Gastrocnemius medialis (tissue), 4 donors: ENCODE results near the gene HOMER2. TPM values are rescaled to one million over a fixed set of nuclear protein-coding genes. Genes with fewer than 3 reads are reported as not detected.
"Not testable (repeated sequence)": the region's sequence is repeated elsewhere in the genome, so short reads cannot be mapped to it uniquely, and the experiment has no call there.

Source experiments
- ATAC-seq, 2 donors: fragments of 150-250 bp; one replicate each; pipeline ENCODE4 v1.9.1; 2016
- DNase-seq, 2 donors: peaks; one replicate each; pipeline ENCODE4 v3.0.0-alpha.2; 2019
- H3K27ac ChIP-seq, 4 donors: fragments of 200-600 bp; sonication (generic); 1 replicate in 1 of 4; 2 replicates in 3 of 4; pipeline ENCODE4 v1.5.1; 2016 to 2018; ENCODE audit warnings: mild to moderate bottlenecking in 2 of 4, moderate library complexity in 1 of 4
- H3K27me3 ChIP-seq, 3 donors: fragments of 200-600 bp; sonication (generic) in 2 of 3; 1 replicate in 1 of 3; 2 replicates in 2 of 3; pipeline versions ENCODE4 v1.5.1 to v1.6.0; 2016 to 2019; ENCODE audit warnings: mild to moderate bottlenecking in 1 of 3, moderate library complexity in 1 of 3
- H3K36me3 ChIP-seq, 2 donors: fragments of 200-600 bp; sonication (generic) in 1 of 2; one replicate each; pipeline ENCODE4 v1.5.1; 2017 to 2018
- H3K4me1 ChIP-seq, 2 donors: fragments of 200-600 bp; sonication (generic) in 1 of 2; one replicate each; pipeline ENCODE4 v1.5.1; 2016 to 2017; ENCODE audit warnings: mild to moderate bottlenecking in 2 of 2
- H3K4me3 ChIP-seq, 4 donors: fragments of 200-600 bp; sonication (generic) in 3 of 4; 1 replicate in 1 of 4; 2 replicates in 3 of 4; pipeline ENCODE4 v1.5.1; 2016 to 2019; ENCODE audit warnings: mild to moderate bottlenecking in 2 of 4
- H3K9me3 ChIP-seq, 3 donors: fragments of 200-600 bp; sonication (generic) in 2 of 3; 1 replicate in 1 of 3; 2 replicates in 2 of 3; pipeline ENCODE4 v1.5.1; 2016 to 2019
- POLR2A ChIP-seq, 2 donors: fragments of 450-650 bp; IDR thresholded peaks; one replicate each; pipeline ENCODE4 v1.6.1; 2017; ENCODE audit warnings: antibody characterized with exemption in 2 of 2, mild to moderate bottlenecking in 2 of 2, moderate library complexity in 2 of 2
- in situ Hi-C, 4 donors: fragments of 200-750 bp; cut with MboI; loops; one replicate each; pipeline versions ENCODE4 v1.15.0 to v1.8.0; 2017; ENCODE audit warnings: low sequenced_read_pairs in 4 of 4
- intact Hi-C: fragments of 100-400 bp; cut with DNase I; formaldehyde crosslinking; loops from one replicate; pipeline ENCODE4 v1.15.1; 2023; ENCODE audit warnings: low total_unique reads
- total RNA-seq, 4 donors: library from RNA; depleted of rRNA; stranded (reverse); fragments of >200 nt; gene quantifications; one replicate each; pipeline versions ENCODE4 v1.1.0 to v1.2.3, GENCODE V29; 2016
- TF ChIP-seq, protein P1 (sequence below), 5 experiments: fragments of 450-650 bp in 3 of 5; fragments of 200-600 bp in 2 of 5; sonication (generic) in 2 of 5; IDR thresholded peaks in 4 of 5; conservative IDR thresholded peaks in 1 of 5; 1 replicate in 4 of 5; 2 replicates in 1 of 5; pipeline ENCODE4 v1.5.1; 2016 to 2019; ENCODE audit warnings: antibody characterized with exemption in 5 of 5, mild to moderate bottlenecking in 3 of 5, moderate library complexity in 3 of 5

HOMER2 gene
- total RNA-seq, 4 donors from 2014 or later, result 51.6 to 132 (median 94.5) TPM

DNA sequence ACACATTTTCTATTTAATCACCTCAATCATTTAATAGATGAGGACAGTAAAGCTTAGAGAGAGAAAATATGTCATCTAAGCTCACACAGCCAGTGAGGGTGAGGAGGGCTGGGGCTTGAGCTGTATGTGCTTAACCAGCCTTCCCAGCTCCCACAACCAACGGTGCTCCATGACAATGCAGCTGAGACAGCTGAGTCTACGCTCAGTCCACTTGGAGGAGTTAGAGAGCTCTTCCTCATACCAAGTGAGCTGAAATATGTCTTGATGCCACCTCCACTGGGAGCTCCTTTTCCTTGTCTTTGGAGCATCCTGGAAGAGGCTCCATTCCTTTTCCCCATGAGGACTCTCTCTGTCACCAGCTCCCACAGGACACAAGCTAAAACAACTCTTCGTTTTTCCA lies 9.3 kb downstream of the HOMER2 start:
- Histone ChIP-seq H3K36me3 (no peaks in the 10 kb centered on the region), H3K9me3 (no peaks in the 10 kb centered on the region), H3K27me3 (no peaks in the 10 kb centered on the region), H3K4me1 (peaks cover 32 to 54% of the 10 kb centered on the region in 2 donors), H3K4me3 (no peak overlapping the region), H3K27ac (peak overlapping the region; percentile 72 to 89 (median 78))
- DNase-seq, result no peak
- in situ Hi-C loops, result no loop called here
- TF ChIP-seq, protein P1, sequence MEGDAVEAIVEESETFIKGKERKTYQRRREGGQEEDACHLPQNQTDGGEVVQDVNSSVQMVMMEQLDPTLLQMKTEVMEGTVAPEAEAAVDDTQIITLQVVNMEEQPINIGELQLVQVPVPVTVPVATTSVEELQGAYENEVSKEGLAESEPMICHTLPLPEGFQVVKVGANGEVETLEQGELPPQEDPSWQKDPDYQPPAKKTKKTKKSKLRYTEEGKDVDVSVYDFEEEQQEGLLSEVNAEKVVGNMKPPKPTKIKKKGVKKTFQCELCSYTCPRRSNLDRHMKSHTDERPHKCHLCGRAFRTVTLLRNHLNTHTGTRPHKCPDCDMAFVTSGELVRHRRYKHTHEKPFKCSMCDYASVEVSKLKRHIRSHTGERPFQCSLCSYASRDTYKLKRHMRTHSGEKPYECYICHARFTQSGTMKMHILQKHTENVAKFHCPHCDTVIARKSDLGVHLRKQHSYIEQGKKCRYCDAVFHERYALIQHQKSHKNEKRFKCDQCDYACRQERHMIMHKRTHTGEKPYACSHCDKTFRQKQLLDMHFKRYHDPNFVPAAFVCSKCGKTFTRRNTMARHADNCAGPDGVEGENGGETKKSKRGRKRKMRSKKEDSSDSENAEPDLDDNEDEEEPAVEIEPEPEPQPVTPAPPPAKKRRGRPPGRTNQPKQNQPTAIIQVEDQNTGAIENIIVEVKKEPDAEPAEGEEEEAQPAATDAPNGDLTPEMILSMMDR (IDR thresholded peaks at IDR 0.05 in 4 of 5, conservative IDR thresholded peaks at IDR 0.05 in 1 of 5), result no peak
- TF ChIP-seq POLR2A (IDR thresholded peaks at IDR 0.05), result no peak
- intact Hi-C loops, result loop anchor here (5.0 kb wide), 1 partner anchor 136 kb away; the partner anchor contains the start of genes FSD2 and WHAMM
- peak; percentile 54 to 76 for ATAC-seq

DNA sequence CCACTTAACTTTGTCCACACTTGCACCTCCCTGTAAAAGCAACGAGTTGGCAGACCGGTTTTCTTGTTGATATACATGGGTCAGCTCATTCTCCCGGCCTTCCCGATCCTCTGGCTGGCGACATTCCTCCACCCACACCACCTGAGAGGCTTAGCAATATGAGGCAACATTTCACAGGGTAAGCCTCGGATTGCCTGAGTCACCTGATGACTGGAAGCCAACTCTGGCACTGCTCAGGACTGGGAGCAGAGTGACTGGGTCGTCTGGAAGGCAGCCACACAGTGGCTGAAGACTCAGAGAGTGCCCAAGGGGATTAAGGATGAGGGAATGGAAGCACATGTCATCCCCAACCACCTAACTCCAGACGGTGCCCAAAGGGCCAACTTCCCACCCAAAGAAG lies 9.8 kb downstream of the HOMER2 start:
- no peaks in the 10 kb centered on the region for H3K36me3 ChIP-seq
- ATAC-seq, result peak; percentile 96 to 97

DNA sequence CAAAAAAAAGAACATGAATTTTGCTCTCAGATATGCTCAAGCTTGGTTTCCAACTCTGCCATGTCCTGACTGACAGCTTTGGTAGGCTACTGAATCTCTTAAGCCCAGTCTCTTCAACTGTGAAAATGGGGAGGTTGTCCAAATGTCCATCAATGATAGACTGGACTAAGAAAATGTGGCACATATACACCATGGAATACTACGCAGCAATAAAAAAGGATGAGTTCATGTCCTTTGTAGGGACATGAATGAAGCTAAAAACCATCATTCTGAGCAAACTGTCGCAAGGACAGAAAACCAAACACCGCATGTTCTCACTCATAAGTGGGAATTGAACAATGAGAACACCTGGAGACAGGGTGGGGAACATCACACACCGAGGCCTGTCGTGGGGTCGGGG lies 12.8 kb downstream of the HOMER2 start:
- H3K27ac ChIP-seq, H3K9me3 ChIP-seq, H3K4me3 ChIP-seq, H3K36me3 ChIP-seq, ATAC-seq, in situ Hi-C loops, H3K27me3 ChIP-seq, DNase-seq: not testable (repeated sequence)
- intact Hi-C loops, result loop anchor here (5.0 kb wide), 1 partner anchor 132 kb away; the partner anchor contains the start of genes FSD2 and WHAMM
- peaks cover 49 to 57% of the 10 kb centered on the region in 2 donors for H3K4me1 ChIP-seq

More for the DNA sequence above, 9.8 kb downstream of the HOMER2 start:
- peak; percentile 78 to 93 for DNase-seq
- H3K9me3 ChIP-seq, result no peaks in the 10 kb centered on the region
- TF ChIP-seq, protein P1 (IDR thresholded peaks at IDR 0.05 in 4 of 5, conservative IDR thresholded peaks at IDR 0.05 in 1 of 5), result no peak
- TF ChIP-seq POLR2A (IDR thresholded peaks at IDR 0.05), result no peak
- intact Hi-C loops (loop anchor here (5.0 kb wide), 1 partner anchor 135 kb away; the partner anchor contains the start of genes FSD2 and WHAMM), in situ Hi-C loops (no loop called here)
- H3K4me3 ChIP-seq, result no peak overlapping the region
- no peaks in the 10 kb centered on the region for H3K27me3 ChIP-seq
- peak overlapping the region; percentile 72 to 89 (median 78) for H3K27ac ChIP-seq
- H3K4me1 ChIP-seq, result peaks cover 36 to 55% of the 10 kb centered on the region in 2 donors

DNA sequence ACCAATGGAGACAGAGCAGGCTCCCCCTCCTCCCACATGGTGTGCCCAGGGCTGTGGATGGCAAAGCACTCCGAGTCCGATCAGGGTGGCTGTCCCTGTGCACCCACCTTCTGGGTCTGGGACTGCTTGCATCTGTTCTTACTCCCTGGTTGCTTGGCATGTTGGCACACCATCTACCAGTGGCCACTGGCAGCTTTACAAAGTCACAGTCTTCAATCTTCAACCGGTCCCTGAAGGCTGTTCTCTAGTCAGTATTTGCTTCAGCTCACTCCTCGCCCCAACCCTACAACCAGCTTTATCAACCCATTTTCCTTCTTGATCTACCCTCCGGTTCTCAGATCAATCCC lies 14.8 kb downstream of the HOMER2 start:
- TF ChIP-seq POLR2A (IDR thresholded peaks at IDR 0.05), result no peak
- TF ChIP-seq, protein P1 (IDR thresholded peaks at IDR 0.05 in 4 of 5, conservative IDR thresholded peaks at IDR 0.05 in 1 of 5), result no peak
- intact Hi-C loops, result loop anchor here (2.0 kb wide), 1 partner anchor 19 kb away; no protein-coding TSS in a partner anchor

DNA sequence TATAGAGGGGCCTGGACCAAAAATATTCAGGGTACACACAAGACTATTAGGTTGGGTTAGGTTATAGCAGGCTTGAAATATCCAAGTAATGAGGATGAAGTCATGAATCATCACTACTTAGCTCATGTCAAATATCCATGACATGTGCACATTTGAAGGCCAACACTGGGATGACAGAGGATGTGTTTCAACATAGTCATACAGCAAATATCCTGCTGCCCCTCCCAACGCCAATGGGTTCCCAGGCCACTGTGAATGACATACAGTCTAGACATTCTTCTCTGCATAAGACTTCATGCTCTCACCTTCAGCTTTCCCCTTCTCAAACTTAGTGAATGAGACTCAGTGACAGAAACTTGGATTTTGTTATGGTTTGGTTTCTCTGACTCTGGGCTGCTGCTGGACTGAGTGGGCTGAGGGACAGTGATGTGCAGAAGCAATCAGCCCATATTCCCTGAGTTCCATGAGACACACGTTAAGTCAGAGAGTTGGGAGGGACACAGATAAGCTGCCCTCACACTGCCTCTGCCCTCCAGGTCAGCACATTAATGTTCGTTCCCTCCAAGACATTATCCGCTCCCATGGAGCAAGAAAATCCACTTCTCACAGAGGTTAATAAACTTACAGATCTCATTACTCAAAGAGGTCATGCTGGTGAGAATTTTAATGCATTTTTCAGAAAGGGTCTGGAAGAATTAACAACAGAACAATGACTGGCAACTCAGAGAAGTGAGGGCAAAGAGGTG lies 15.4 kb downstream of the HOMER2 start:
- Histone ChIP-seq H3K9me3 (no peaks in the 10 kb centered on the region), H3K27me3 (no peaks in the 10 kb centered on the region), H3K4me1 (peaks cover 27 to 33% of the 10 kb centered on the region in 2 donors), H3K4me3 (no peak overlapping the region), H3K27ac (peak overlapping the region; percentile 56 to 62 (median 56)), H3K36me3 (no peaks in the 10 kb centered on the region)
- intact Hi-C loops (loop anchor here (2.0 kb wide), 1 partner anchor 18 kb away; no protein-coding TSS in a partner anchor), in situ Hi-C loops (no loop called here)
- no peak for TF ChIP-seq POLR2A (IDR thresholded peaks at IDR 0.05)
- TF ChIP-seq, protein P1 (IDR thresholded peaks at IDR 0.05 in 4 of 5, conservative IDR thresholded peaks at IDR 0.05 in 1 of 5), result no peak
- DNase-seq (peak; percentile 28 to 65), ATAC-seq (peak; percentile 95)

More for the DNA sequence above, 14.8 kb downstream of the HOMER2 start:
- Histone ChIP-seq H3K36me3 (no peaks in the 10 kb centered on the region), H3K9me3 (no peaks in the 10 kb centered on the region), H3K4me3 (no peak overlapping the region), H3K27me3 (no peaks in the 10 kb centered on the region), H3K27ac (peak overlapping the region; percentile 56 to 62 (median 56)), H3K4me1 (peaks cover 32 to 38% of the 10 kb centered on the region in 2 donors)
- in situ Hi-C loops, result no loop called here
- ATAC-seq, result no peak
- no peak for DNase-seq
